HG03196 (cell line): ENCODE data around the gene ACVR1.
"Not testable (repeated sequence)": the region's sequence is repeated elsewhere in the genome, so short reads cannot be mapped to it uniquely, and the experiment has no call there.

Experiments used
- ATAC-seq: cut with Tn5 transposase; IDR thresholded peaks from one replicate; pipeline ENCODE4 v1.9.1; 2021; ENCODE audit not compliant: unreplicated experiment

ACVR1 gene

GRCh38 chr2:157761520-157761919 is 114.6 kb downstream of the ACVR1 start:
- no peak for ATAC-seq

- no peak for ATAC-seq
These were observed 115.2 kb downstream of the ACVR1 start for GRCh38 chr2:157760949-157761348.

GRCh38 chr2:157759855-157760254 is 116.3 kb downstream of the ACVR1 start:
- ATAC-seq = no peak

GRCh38 chr2:157758586-157758985 is 117.5 kb downstream of the ACVR1 start:
- no peak for ATAC-seq

- no peak for ATAC-seq
These were observed 118.6 kb downstream of the ACVR1 start for GRCh38 chr2:157757500-157757899.

GRCh38 chr2:157756447-157756846 is 119.7 kb downstream of the ACVR1 start:
- ATAC-seq = not testable (repeated sequence)

GRCh38 chr2:157751462-157752058 is 124.6 kb downstream of the ACVR1 start:
- ATAC-seq = no peak

GRCh38 chr2:157749684-157750083 is 126.4 kb downstream of the ACVR1 start:
- ATAC-seq = no peak

GRCh38 chr2:157748371-157749142 is 127.6 kb downstream of the ACVR1 start:
- ATAC-seq = no peak

GRCh38 chr2:157747695-157748370 is 128.3 kb downstream of the ACVR1 start:
- no peak for ATAC-seq

- ATAC-seq = no peak
These were observed 128.8 kb downstream of the ACVR1 start for GRCh38 chr2:157747280-157747679.

- ATAC-seq = no peak
These were observed 129.7 kb downstream of the ACVR1 start for GRCh38 chr2:157746234-157746950.

GRCh38 chr2:157744571-157745076 is 131.5 kb downstream of the ACVR1 start:
- no peak for ATAC-seq

GRCh38 chr2:157743051-157743450 is 133.1 kb downstream of the ACVR1 start:
- ATAC-seq = peak; percentile 82

GRCh38 chr2:157741819-157742484 is 134.2 kb downstream of the ACVR1 start:
- ATAC-seq = no peak

GRCh38 chr2:157737656-157738055 is 138.5 kb downstream of the ACVR1 start:
- ATAC-seq = no peak

- ATAC-seq = no peak
These were observed 140.6 kb downstream of the ACVR1 start for GRCh38 chr2:157735532-157735931.

- ATAC-seq = no peak
These were observed 142.9 kb downstream of the ACVR1 start for GRCh38 chr2:157733263-157733662.

- ATAC-seq = no peak
These were observed 143.5 kb downstream of the ACVR1 start for GRCh38 chr2:157732596-157732995.

- no peak for ATAC-seq
These were observed 148.4 kb downstream of the ACVR1 start for GRCh38 chr2:157727693-157728092.

- ATAC-seq = no peak
These were observed 149.2 kb downstream of the ACVR1 start for GRCh38 chr2:157726946-157727345.
